Activated T-cell treated with anti-CD3 and anti-CD28 coated beads, Interleukin-2, amount 50 U/mL, for 1 hour (primary cell): Measurements from ENCODE around the gene HOXC11.

Experiments used
- DNase-seq: peaks from one replicate; pipeline ENCODE4 v3.0.0-alpha.2; 2020

Gene HOXC11

DNA sequence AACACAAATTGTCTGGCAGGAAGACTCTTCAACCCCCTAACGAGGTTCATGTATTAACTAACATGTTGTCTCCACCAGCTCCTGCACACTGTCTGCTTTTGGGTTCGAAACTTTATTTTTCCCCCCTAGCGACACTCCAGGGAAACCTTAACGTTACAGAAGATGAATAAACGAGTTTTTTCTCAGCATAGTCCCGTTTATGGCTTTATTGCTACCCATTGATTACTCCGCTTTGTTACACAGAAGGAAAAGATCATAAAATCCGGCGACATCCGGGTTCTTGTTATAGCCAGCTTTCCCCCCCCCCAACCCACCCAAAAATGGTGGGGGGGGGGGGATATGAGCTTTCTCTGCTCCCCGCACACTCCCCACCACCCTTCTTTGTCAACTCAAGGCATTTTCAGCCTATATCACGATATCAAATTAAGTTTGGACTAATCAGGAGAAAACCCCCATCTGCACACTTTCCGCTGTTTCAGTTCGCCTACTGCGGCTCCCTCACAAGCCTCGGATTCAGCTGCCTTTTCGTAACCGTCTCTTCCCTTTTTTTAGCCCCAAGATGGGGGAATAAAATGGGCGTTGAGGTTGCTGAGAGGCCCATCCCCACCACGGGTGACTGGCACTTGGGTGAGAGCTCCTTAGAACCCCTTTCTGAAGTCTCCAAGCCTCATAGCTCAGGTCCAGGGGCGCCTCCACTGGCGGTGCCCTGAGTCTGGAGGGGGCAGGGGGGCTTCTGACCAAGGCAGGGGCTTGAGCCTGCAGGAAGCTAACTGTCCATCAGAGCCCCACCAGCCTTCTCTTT is 53.9 kb downstream of the HOXC11 start:
- no peak for DNase-seq
